Measurements from ENCODE around the gene ZNF140. TPM values are rescaled to one million over a fixed set of nuclear protein-coding genes. Genes with fewer than 3 reads are reported as not detected.
A peak's percentile ranks its signal among the peaks of the same experiment; 100 is the strongest.

The ZNF140 gene
- 2.1 TPM for polyA plus RNA-seq (2012; ENCODE audit: insufficient read depth, insufficient read length)

GRCh38 chr12:133080368-133081158 is at the start of gene ZNF140:
ZNF140 (plus strand) TSS chr12:133080923; CDS start chr12:133081321, 398 bp downstream.
- no peak for DNase-seq (ENCODE audit: low read depth, low spot score)

GRCh38 chr12:133037207-133038005 is 43.3 kb upstream of the ZNF140 start, which contains the start of gene ZNF84:
ZNF84 (plus strand) TSS chr12:133037509; CDS start chr12:133041468, 3,959 bp downstream.
- DNase-seq (ENCODE audit: low read depth, low spot score), result peak; percentile 97
- peak within 1 kb of the TSS; percentile 68 for H3K4me3 ChIP-seq (ENCODE audit: low read length)

More at GRCh38 chr12:133080368-133081158, at the start of gene ZNF140:
- no peak within 1 kb of the TSS for H3K4me3 ChIP-seq (ENCODE audit: low read length)

GRCh38 chr12:133038118-133038709 is 42.5 kb upstream of the ZNF140 start:
- no peak for DNase-seq (ENCODE audit: low read depth, low spot score)
- peak overlapping the region; percentile 68 for H3K4me3 ChIP-seq (ENCODE audit: low read length)

- no peak overlapping the region for H3K4me3 ChIP-seq (ENCODE audit: low read length)
- no peak for DNase-seq (ENCODE audit: low read depth, low spot score)
Observed at GRCh38 chr12:133046698-133047097, 34.0 kb upstream of the ZNF140 start.

GRCh38 chr12:133057446-133057845 is 23.3 kb upstream of the ZNF140 start:
- no peak for DNase-seq (ENCODE audit: low read depth, low spot score)
- no peak overlapping the region for H3K4me3 ChIP-seq (ENCODE audit: low read length)

GRCh38 chr12:133058203-133059113 is 22.3 kb upstream of the ZNF140 start:
- H3K4me3 ChIP-seq (ENCODE audit: low read length), result no peak overlapping the region
- no peak for DNase-seq (ENCODE audit: low read depth, low spot score)

GRCh38 chr12:133061954-133062353 is 18.8 kb upstream of the ZNF140 start:
- no peak overlapping the region for H3K4me3 ChIP-seq (ENCODE audit: low read length)
- no peak for DNase-seq (ENCODE audit: low read depth, low spot score)

GRCh38 chr12:133063556-133063955 is 17.2 kb upstream of the ZNF140 start:
- DNase-seq (ENCODE audit: low read depth, low spot score), result no peak
- no peak overlapping the region for H3K4me3 ChIP-seq (ENCODE audit: low read length)

- no peak overlapping the region for H3K4me3 ChIP-seq (ENCODE audit: low read length)
- DNase-seq (ENCODE audit: low read depth, low spot score), result no peak
Observed at GRCh38 chr12:133073836-133074235, 6.9 kb upstream of the ZNF140 start.

GRCh38 chr12:133080026-133080367 is 726 bp upstream of the ZNF140 start:
- no peak for DNase-seq (ENCODE audit: low read depth, low spot score)
- no peak overlapping the region for H3K4me3 ChIP-seq (ENCODE audit: low read length)

GRCh38 chr12:133081159-133081780 is 547 bp downstream of the ZNF140 start:
- no peak for DNase-seq (ENCODE audit: low read depth, low spot score)
- no peak overlapping the region for H3K4me3 ChIP-seq (ENCODE audit: low read length)

GRCh38 chr12:133083345-133083744 is 2.6 kb downstream of the ZNF140 start:
- no peak overlapping the region for H3K4me3 ChIP-seq (ENCODE audit: low read length)
- no peak for DNase-seq (ENCODE audit: low read depth, low spot score)

- DNase-seq (ENCODE audit: low read depth, low spot score), result no peak
- no peak overlapping the region for H3K4me3 ChIP-seq (ENCODE audit: low read length)
Observed at GRCh38 chr12:133105620-133106019, 24.9 kb downstream of the ZNF140 start.

GRCh38 chr12:133106253-133106652 is 25.5 kb downstream of the ZNF140 start:
- no peak for DNase-seq (ENCODE audit: low read depth, low spot score)
- no peak overlapping the region for H3K4me3 ChIP-seq (ENCODE audit: low read length)

- DNase-seq (ENCODE audit: low read depth, low spot score), result no peak
Observed at GRCh38 chr12:133107121-133107520, 26.4 kb downstream of the ZNF140 start.

GRCh38 chr12:133108150-133108549 is 27.4 kb downstream of the ZNF140 start:
- H3K4me3 ChIP-seq (ENCODE audit: low read length), result no peak overlapping the region
- no peak for DNase-seq (ENCODE audit: low read depth, low spot score)

More at GRCh38 chr12:133107121-133107520, 26.4 kb downstream of the ZNF140 start:
- no peak overlapping the region for H3K4me3 ChIP-seq (ENCODE audit: low read length)

GRCh38 chr12:133120385-133121191 is 39.9 kb downstream of the ZNF140 start:
- DNase-seq (ENCODE audit: low read depth, low spot score), result no peak
- H3K4me3 ChIP-seq (ENCODE audit: low read length), result no peak overlapping the region

- H3K4me3 ChIP-seq (ENCODE audit: low read length), result no peak overlapping the region
- no peak for DNase-seq (ENCODE audit: low read depth, low spot score)
Observed at GRCh38 chr12:133124674-133125073, 44.0 kb downstream of the ZNF140 start.

Measured in Jurkat, Clone E6-1 (cell line).